CD4-positive, alpha-beta T cell treated with Interleukin-4 for 4 hours (primary cell): ENCODE data around the gene C17orf67.
"Not testable (repeated sequence)": the region's sequence is repeated elsewhere in the genome, so short reads cannot be mapped to it uniquely, and the experiment has no call there.

Source experiments
- DNase-seq: peaks from one replicate; pipeline ENCODE4 v3.0.0-alpha.2; 2020

The C17orf67 gene

GRCh38 chr17:56770427-56770826 lies 63.3 kb downstream of the C17orf67 start:
- no peak for DNase-seq

- DNase-seq = no peak
These were observed 68.3 kb downstream of the C17orf67 start for GRCh38 chr17:56765449-56765848.

- DNase-seq = no peak
These were observed 70.7 kb downstream of the C17orf67 start for GRCh38 chr17:56762988-56763387.

GRCh38 chr17:56762144-56762543 lies 71.6 kb downstream of the C17orf67 start:
- no peak for DNase-seq

DNA sequence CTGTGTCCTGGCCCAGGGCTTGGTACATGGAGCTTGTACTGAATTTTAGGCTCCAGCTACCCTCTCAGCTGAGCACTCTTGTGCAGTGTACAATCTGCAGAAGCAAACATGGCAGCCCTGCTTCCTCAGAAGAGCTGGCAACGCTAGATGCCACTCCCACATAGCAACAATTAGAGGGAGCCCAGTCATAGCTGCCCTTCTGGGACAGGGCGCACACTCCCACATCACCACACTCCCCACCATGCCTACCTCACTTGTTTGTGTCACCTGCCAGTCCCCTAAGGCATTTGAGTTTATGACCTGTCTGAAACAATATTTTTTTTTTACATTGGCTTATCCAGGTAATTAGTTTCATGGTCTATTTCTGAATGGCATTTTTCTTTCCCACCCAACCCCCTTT lies 72.3 kb downstream of the C17orf67 start:
- DNase-seq = no peak

GRCh38 chr17:56757611-56758010 lies 76.1 kb downstream of the C17orf67 start:
- not testable (repeated sequence) for DNase-seq

DNA sequence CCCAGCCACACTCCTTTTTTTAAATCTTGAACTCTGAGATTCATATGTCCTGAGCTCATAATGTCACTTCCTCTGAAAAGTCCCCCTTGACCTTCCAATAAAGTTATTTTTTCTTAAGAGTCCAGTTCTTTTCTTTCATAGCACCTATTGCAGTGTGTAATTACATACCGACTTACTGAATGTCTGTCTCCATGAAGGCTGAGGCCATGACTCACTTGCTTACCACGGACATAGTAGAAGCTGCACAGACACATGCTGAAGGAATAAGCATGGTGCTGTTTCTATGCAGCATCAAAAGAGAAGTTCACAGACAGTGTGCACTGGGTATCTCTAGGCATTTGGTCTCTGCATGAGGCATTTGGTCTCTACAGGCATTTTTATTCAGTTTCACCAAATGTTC lies 77.2 kb downstream of the C17orf67 start:
- DNase-seq = no peak

DNA sequence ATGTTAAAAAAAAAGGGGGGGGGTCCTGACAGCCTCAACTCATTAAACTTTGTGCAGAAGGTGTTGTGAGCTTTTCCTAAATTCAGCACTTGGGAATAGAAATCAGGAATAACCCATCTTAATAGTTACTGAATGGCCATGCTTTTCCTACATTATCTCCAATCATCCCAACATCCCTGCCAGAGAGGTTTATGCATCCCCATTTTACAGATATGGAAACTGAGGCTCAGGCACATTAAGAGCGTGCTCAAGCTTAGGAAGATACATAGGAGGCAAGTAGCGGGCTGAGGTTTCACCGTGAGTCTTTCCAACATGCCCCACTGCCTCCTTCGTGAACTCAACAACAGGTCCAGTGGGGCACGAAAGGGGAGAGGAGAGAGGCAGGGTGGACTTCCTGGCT lies 78.4 kb downstream of the C17orf67 start:
- DNase-seq = no peak

- no peak for DNase-seq
These were observed 79.1 kb downstream of the C17orf67 start for GRCh38 chr17:56754523-56755208.

DNA sequence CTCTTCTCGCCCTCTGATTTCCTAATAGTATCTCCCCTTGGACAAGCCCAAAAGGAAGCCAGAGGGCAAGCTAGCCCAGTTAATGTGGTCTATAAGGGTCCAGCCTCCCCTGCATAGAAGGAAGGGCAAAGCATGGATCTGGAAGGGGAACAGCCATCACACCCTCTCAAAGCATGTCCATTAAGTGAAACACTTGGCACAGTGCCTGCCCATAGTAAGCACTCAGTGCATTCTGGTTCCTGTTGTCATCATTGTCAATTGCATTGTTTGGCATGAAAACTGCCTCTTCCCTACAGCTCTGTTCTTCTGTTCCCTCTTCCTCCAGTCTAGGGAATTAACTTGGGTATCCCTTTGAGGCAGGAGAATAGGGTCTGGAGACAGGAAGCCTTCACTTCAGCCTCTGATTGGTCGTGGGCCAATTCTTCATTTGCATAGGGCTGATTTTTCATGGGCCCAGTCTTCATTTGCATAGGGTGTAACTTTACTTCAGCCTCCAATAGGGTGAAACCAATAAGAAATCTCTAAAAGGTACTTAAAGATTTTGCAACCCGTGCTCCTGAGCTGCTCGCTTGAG lies 81.4 kb downstream of the C17orf67 start:
- DNase-seq = no peak

GRCh38 chr17:56751145-56751738 lies 82.5 kb downstream of the C17orf67 start:
- no peak for DNase-seq

- no peak for DNase-seq
These were observed 89.0 kb downstream of the C17orf67 start for GRCh38 chr17:56744721-56745120.

- no peak for DNase-seq
These were observed 91.1 kb downstream of the C17orf67 start for GRCh38 chr17:56742601-56743000.
